ENCODE data around the gene LAMA4.

Gene LAMA4

DNA sequence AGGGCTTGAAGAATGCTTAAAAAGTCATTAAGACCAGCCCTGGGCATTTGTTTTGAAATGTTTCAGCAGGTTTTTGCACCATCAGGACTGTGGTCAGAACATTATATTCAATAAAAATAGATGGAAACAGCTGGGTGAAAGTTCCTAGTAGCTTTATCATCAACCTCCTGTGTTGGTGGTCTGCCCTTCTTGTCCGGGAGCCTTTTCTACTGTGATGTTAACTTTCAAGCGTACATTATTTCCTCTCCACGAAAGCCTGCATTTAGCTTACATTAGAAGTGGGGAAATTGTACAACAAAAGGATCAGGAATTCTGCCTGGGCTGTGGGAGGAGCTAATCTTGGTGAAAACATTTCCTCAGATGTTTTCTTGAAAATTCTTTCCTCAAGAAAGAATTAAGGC lies 71.1 kb downstream of the LAMA4 start:
- no peak for DNase-seq

DNA sequence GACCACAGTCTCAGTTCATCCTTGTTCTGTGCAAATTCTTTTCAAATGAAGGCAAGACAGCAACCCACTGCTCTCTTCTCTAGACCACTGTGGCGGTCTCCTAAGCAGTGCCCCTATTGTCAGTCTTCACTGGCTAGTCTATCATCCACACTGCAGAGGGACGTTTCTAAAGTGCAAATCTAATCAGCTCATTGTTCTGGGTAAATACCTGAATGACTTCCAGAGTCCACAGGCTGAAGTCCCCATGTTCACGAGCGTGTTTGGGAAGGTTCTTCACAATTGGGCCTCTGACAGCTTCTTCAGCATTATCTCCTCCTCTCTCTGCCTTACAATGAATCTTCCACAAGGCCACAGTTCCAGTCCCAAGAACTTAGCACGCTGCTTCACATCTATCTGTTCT lies 73.2 kb downstream of the LAMA4 start:
- no peak for DNase-seq

DNA sequence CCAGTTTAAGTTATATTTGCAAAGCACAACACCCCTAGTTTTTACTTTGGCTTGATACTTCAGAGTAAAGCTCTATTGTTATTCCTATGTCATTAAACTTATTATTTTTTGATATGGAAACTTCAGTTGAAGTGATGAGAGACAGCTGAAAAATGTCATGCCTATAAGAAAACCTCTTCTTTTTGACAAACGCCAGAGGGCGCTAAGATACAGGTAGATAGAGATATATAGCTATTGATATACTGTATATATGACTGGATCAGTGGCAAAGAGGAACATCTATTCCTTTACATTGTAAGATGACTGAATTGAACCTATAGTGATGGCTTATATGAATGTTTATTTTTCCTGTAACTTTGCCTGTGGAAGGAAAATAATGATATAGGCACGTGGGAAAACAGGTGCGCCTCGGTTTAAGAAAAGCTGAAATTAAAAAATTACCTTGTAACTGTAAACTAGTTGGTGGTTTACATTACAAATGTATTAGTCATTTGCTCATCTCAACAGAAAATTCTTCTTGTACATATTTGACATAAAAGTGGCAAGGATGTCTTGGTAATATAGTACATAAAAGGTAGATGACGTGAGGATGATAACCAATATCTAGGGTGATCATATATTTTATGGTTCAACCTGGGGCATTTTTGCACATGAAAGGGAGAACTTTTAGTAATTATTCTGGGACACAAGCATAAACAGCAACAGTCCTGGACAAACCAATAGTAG lies 74.1 kb downstream of the LAMA4 start:
- peak in 2 of 4 experiments; percentile 2 for DNase-seq

DNA sequence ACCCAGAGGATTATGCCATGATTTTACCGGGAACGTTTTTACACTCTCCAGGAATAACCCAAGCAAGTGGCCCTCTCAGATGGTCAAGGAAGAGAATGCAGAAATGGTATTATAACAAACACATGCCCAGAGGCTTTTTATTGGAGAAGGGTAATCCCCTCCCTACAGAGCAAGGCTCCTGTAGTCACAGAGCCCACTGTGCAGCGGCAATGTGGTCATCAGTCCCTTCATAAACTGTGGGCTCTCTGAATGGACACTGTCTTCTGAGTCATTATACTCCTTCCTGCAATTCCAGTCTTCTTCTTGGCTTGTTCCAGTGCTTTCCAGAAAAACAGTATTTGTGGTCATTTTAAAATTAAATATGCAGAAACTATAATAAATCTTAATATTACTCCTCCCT lies 74.7 kb downstream of the LAMA4 start:
- no peak for DNase-seq

DNA sequence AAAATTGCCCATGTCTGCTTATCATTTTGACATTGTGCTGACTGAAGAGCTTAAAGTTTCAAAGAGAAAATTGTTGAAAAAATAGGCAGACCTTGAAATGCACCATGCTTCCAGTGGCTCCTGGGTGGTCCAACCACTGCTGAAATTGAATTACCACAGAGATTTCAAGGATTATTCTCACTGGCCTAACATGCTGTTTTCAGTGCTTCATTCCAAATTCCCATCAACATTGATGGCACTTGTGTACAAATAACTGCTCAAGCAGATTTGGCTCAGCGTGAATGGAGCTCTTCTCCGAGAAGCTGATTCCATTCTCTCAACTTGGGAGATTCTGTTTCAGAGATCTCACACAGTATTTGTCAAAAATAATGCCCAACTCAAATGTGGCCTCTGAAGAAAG lies 75.5 kb downstream of the LAMA4 start:
- DNase-seq: no peak

DNA sequence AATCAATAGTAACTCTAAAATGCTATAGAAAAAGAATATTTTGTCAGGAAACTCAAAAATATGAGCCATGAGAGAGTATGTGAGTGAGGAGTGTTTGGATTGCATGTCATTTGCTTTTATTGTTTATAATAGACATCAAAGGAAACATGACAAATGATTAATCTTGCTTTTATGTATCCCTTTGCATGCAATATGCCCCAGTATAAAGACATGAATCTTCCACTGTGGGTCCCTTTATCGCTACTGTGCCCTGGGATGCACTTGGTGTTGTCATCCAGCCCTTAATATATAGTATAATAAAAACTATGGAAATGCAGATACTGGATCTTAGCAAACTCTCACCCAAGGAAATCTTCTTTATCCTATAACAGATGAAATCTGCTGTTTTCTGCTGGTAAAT lies 77.3 kb downstream of the LAMA4 start:
- DNase-seq: no peak

DNA sequence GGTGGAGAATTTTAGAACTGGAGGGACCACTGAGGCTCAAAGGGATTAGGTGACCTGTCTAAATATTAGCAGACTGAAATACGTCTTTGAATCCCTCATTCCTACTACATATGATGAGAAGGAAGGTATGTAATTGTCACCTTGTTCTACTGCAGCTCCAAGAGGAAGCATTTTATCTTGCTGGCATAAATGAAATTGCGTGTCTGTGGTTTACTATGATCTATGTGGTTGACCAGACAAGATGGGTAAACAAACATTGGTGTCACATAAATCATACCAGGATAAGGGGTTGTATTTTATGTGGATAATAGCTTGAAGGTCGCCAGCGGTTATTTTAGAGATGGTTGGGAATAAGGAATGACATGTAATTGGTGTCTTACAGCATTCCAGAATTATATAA lies 78.2 kb downstream of the LAMA4 start:
- no peak for DNase-seq

DNA sequence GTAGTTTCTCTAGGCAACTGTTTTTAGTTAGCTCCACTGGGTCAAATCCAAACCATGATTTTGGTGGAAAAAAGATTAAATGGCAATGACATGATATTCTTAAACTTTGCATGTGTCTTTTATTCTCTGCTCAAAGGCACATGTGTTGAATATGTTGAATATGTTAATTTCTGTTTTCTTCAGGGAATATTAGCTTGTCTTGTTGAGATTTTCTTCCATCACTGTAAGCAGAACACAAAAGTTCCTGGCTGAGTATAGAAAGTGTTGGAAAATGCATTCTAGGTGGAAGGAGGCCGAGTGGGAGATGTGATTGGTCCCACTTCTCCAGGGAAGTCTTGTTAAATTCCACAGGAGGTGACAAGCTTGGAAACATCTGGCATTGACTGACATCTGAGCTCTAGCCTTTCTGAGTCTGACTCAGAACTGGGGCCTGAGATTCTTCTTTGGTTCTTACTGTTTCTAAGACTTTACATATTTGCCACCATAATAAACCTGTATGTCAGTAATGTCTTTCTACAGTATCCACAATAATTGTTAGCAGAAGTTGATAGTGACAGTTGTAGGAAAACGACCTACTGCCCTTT lies 81.1 kb downstream of the LAMA4 start:
- no peak for DNase-seq

DNA sequence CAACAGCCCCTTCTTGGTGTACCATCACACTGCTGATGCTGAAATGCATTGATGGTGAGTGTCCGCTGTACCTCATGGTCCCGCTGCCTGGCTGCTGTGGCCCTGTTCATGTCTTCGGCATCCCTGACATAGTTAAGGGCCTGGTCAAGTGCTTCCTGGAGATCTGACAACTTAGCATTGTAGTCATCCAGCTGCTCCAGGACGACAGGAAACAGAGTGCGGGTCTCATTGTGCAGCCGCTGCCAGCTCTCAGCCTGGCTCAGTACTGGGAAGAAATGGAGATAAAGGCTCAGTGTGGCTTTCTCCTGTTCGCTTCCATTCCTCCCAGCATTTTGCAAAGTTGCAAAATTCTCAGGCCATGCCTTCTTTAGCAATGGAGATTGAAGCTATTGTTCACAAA lies 81.8 kb downstream of the LAMA4 start:
- DNase-seq: no peak

DNA sequence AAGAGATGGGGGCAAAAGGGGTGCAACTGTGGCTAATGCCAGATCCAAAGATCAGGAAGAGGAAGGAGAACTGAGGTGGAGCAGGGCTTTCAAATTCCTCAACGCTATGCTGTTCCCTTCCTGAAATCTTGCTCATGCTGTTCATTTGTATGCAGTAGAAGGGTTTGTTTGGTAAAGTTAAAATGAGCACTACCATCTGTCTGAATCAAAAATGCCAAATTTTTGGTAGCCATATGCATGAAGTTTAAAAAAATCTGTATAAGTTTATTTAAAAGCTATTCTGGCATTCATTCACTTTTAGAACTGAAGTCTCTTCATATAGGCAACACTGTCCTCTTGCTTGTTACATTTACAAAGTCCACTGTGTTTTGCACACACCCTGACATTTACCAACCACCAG lies 84.8 kb downstream of the LAMA4 start:
- DNase-seq: no peak

DNA sequence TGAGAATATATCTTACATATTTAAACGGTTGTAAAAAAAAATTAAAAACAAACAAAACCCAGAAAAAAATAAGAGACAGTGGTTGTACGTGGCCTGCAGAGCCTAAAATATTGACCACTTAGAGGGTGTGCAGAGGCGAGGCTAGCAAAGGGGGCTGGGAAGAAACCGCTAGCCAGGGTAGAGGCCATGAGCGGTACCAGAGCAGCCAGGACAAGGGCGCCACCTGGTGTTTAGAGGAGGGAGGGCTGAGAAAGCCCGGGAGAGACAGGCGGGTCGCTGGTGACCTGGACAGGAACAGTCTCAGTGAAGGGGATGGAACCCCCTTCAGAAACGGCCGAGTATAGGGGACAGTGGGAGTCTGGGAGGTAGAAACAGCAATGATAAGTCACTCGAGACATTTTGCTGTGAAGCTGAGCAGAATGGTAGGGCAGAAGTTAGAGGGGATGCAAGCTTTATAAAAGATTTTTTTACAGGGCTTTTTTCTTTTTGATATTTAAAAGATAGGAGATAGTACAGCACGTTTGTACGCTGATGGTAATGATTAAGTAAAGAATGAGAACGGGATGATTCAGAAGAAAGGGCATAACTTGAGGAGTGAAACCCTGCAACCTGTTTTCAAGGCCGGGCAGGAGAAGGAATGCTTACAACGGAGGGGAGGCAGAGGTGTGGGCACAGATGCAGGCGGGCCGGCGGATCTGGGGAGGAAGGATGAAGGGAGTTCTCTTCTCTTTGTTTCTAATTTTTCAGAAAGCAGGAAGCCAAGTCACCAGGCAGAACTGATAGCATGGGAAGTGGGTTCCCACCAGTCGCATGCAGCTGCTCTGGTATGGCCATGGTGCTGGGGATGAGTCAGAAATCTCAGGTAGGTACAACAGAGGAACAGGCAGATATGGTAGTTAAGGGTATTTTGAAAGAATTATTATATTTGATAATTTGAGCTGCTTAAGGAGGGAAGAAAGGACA lies 90.8 kb downstream of the LAMA4 start:
- DNase-seq: peak; percentile 43 to 64 (median 48)

DNA sequence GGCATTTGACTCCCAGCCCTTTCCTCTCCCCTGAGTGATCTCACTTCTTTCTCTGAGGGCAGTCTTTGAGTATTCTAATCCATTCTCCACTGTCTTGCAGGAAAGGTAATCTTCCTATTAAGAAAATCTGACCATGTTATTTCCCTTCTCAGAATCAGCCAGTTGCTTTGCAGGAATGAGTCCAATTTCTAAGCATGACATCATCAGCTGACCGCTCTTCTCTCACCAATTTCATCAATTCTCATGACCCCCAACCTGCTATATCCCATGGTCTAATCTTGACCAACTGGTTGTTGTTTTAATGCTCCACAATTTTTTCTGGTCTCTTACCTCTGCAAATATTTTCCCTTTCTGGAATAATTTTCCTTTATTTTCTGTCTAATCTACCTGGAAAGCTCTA lies 93.6 kb downstream of the LAMA4 start:
- no peak for DNase-seq

DNA sequence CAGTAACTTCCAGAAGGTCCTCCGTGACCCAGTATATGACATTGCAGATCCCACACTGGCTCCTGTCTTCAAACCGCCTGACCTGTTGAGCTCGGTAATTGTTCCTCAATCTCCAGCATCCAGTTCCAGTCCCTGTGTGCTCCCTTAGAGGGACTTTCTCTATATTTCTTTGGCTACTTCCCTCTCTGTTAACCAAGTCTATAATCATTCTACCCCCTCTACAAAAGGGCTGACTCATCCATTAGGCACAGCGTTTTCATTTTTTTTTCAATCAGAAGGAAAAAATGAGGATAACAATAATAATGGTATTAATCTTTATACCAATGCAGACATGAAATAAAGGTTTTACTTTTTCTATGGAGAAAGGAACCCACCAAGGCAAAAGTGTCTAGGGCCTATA lies 97.7 kb downstream of the LAMA4 start:
- DNase-seq: no peak

DNA sequence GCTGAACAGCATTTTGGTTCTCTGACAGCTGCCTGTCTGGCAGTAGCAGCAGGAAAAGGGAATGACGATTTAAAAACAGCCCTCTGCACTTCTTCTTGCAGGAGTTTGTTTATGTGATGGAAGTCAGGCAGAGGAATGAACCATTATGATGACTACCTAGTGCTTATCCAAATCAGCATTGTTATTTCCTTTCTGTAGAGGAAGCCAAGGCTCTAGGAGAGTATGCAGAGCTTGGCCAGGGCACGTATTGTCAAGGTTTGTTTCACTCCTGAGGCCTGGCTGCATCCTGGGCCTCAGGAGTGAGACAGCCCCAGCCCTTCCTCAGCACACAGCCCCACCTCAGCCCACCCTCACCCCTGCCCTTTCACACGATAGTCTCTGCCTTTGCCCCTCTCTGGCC lies 98.5 kb downstream of the LAMA4 start:
- DNase-seq: no peak

DNA sequence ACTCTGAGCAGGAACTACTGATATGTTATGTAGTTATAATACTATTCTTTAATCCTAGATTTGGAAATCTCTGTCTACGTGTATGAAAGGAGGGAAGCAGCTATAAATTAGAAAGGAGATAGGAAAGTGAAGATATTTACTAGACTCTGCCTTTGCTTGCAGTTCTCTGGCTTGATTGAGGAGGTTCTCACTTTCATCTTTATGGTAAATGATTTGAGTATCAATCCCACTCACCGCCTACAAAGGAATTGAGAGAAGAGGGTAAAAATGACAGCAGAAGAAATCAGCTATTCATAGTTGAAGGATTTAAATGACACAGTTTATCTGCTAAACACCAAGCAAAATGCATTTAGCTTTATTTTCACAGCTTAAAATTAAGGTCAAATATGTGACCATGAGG lies 99.7 kb downstream of the LAMA4 start:
- DNase-seq: no peak

DNA sequence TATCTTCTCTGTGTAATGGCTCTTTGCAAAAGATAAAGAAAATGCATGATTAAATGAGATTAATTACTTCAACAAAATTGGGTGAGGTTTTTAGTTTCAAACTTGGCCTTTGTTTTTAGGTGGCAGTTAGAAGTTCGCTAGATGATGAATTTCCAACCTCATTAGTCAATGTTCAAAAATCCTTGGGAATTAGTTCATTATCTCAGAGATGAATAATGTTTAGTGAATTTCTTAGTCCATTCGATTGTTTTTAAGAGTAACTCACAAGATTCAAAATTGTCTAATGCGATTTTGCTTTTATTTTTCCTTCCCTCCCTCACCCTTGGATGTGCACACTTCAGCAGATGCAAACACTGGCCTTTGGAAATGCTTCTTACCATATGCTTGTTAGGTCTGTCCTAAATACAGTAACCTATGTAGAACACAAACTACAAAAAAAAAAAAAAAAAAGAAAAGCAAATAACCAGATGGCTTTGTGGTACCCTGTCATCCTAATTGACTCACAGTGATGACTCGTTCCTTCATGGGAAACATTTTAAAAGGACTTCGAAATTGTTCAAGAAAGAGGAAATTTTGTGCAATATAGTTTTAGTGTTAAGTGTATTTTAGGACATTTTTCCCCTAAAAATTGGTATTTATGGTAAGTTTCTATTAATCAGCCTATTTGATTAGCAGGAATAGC lies 100.3 kb downstream of the LAMA4 start:
- no peak for DNase-seq

DNA sequence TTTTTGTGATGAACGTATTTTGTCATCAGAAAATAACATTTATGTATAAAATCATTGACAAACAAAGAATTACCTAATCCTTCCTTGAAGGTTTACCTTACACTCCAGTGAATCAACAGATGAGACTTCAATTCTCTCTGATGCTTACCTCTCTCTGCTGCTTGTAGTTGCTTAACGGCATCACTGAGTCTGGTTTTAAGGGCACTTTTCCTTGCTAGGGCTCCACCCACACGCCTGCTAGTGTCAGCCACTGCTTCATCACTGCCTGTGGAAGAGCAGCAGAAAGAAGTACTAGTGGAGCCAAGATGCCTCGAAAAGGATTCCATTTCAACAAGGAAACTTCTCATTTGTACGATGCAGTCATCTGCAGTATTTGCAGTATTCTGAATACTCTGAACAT lies 104.0 kb downstream of the LAMA4 start:
- DNase-seq: no peak

DNA sequence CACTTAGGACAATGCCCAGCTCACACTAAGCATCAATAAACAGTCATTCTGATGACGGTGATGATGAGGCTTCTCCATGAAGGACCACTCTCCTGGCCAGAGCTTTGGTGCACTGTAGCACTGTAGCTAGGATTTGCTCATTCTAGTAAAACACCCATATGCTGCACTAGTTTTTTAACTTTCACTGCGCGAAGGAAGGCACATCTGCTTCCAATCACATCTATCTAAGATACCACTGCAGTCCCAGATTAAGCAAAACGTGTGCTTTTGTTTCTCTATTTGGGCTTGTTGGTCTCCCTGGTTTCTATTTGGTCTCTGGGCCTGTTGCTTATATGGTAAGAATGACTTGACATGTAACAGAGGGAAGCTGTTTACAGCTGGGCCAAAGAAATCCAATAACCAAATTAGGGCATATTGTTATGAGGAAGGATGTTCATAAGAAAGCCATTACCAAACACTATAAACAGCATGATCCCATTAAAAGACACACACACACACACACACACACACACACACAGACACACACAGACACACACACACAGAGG lies 104.6 kb downstream of the LAMA4 start:
- no peak for DNase-seq

DNA sequence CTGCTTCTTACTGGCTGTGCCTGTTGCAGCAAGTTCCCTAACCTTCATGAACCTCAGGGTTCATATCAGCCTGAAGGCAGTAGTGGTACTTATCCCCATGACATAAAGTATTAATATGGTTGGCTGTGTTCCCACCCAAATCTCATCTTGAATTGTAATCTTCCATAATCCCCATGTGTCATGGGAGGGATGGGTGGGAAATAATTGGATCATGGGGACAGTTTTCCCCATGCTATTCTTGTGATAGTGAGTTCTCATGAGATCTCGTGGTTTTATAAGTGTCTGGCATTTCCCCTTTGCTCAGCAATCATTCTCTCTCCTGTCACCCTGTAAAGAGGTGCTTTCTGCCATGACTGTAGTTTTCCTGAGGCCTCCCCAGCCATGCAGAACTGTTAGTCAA lies 105.1 kb downstream of the LAMA4 start:
- DNase-seq: no peak

DNA sequence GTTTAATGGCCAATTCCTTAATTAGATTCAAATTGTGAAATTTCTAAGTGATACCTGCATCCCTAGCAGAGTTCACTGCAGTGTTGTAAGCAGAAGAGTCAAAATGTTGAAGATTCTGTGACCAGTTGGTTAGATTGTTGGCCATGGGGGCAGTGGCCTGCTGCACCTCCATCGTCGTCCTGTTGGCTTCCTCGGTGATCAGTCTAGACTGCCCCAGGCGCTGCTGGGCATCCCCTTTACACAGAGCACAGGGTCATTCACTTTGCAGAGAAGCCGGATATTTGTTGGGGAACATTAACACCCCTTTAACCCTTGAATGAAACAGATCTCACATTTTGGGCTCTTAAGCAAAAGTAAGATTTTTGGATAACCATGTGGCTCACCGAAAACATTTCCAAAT lies 106.3 kb downstream of the LAMA4 start:
- no peak for DNase-seq

DNA sequence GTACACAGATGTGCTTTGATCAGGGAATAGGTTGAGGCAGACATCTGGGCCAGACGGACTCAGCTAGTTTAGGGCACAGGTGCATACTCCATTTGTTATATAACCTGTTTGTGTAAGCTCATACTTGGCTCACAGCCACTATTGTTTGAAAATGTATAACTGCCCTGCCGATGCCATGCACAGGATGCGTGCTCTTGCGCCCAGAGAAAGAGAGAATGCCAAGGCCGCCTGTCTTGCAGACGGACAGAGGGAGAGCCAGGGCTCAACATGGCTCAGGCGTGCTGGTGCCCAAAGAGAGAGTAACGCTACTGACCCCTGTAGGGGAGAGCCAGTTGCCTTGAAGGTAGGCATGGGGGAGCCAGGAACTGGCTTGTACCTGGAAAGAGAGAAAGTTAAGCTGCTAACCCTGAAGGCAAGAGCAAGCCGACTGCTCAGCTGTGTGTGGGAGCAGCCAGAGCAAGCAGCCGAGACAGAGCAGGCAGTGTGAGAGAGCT lies 109.2 kb downstream of the LAMA4 start:
- DNase-seq: no peak

DNA sequence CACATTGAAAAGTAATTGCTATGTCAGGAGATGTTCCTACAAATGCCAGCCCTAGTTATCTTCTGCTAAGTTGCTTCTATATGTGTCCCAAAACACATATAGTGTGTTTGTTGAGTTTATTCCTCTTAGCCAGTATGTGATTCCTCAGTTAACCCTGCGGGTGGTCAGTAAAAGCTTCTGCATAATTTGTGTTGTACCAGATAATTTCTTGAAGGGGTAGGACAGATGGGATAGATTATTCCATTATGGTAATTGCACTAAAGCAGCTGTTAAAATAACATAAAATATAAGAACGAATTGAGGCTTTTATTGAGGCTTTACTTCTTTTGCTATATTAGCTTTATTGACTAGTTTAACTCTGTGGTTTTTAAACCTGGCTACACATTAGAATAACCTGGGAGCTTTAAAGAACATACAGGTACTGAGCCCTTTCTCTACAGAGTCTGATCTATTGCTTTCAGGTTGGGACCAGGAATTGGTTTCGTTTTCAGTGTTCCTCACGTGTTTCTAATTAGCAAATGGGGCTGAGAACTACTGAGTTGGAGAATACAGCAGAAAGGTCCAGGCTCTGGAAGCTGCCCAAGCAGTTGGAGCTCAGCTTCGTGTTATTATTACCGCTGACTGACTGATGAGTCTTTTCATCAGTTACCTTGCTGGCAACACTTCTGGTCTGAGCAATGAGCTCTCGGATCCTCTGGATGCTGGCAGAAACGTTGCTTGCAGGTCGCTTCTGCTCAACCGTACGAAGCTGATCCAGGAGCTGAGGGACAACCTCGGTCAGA lies 110.0 kb downstream of the LAMA4 start:
- DNase-seq: no peak
